IPS DF 6.9 (cell line): ENCODE results near the gene LARP6.

Source experiments
- DNase-seq: peaks from one replicate; pipeline ENCODE4 v3.0.0-alpha.2; 2013; ENCODE audit warnings: low read depth, low spot score
- H3K27ac ChIP-seq: one replicate; pipeline ENCODE4 v1.5.1; 2013; ENCODE audit warnings: low read length, control low read depth
- H3K27me3 ChIP-seq: 2 replicates; pipeline ENCODE4 v1.6.1; 2013; ENCODE audit warnings: mild to moderate bottlenecking, low read length; ENCODE audit not compliant: control insufficient read depth, insufficient read depth
- H3K36me3 ChIP-seq: 2 replicates; pipeline ENCODE4 v1.6.1; 2013; ENCODE audit warnings: low read length; ENCODE audit not compliant: control insufficient read depth, insufficient read depth
- H3K4me1 ChIP-seq: 2 replicates; pipeline ENCODE4 v1.6.1; 2013; ENCODE audit warnings: low read length; ENCODE audit not compliant: control insufficient read depth, insufficient read depth
- H3K4me3 ChIP-seq: 2 replicates; pipeline ENCODE4 v1.5.1; 2013; ENCODE audit warnings: mild to moderate bottlenecking, low read length
- H3K9me3 ChIP-seq: 2 replicates; pipeline ENCODE4 v1.6.1; 2013; ENCODE audit warnings: low read length, inconsistent platforms; ENCODE audit not compliant: control insufficient read depth, insufficient read depth
- WGBS: extraction: QIAGEN DNeasy Blood & Tissue Kit; methylation state at CpG from one replicate; pipeline ENCODE4 v1.1.7; 2013; ENCODE audit warnings: mixed read lengths, missing lambda C conversion rate; ENCODE audit not compliant: insufficient read length, insufficient coverage; 5-methylcytosine and 5-hydroxymethylcytosine counted together

Gene LARP6

DNA sequence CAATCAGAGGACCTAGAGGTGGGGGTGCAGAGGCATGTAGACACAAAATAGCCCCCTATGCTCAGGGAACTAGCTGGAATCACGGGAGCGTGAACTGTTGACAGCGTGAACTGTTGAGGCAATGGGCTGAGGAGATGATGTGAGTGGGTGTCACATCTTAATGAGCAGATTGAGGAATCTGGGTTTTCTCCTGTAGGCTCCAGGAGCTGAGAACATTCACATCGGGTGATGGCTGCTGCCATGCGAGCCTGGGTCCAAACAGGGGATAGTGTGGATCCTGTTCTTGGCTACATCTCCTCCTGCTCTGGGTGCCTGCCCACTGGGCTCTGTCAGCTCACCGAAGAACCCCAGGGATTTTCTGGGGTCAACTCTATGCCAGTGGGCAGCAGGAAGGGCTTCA is 2.1 kb downstream of the LARP6 start:
- Histone ChIP-seq H3K4me1 (0 out of 2 replicates have a peak, but pooled peaks cover 1% of the 10 kb centered on the region), H3K27ac (no peak overlapping the region), H3K36me3 (no peaks in the 10 kb centered on the region), H3K27me3 (no peaks in the 10 kb centered on the region; the same call in 1 of the 2 replicates), H3K9me3 (no peaks in the 10 kb centered on the region), H3K4me3 (no peak overlapping the region)
- WGBS = no CpG with 5 or more reads among the region's 6 CpGs
- DNase-seq = no peak

DNA sequence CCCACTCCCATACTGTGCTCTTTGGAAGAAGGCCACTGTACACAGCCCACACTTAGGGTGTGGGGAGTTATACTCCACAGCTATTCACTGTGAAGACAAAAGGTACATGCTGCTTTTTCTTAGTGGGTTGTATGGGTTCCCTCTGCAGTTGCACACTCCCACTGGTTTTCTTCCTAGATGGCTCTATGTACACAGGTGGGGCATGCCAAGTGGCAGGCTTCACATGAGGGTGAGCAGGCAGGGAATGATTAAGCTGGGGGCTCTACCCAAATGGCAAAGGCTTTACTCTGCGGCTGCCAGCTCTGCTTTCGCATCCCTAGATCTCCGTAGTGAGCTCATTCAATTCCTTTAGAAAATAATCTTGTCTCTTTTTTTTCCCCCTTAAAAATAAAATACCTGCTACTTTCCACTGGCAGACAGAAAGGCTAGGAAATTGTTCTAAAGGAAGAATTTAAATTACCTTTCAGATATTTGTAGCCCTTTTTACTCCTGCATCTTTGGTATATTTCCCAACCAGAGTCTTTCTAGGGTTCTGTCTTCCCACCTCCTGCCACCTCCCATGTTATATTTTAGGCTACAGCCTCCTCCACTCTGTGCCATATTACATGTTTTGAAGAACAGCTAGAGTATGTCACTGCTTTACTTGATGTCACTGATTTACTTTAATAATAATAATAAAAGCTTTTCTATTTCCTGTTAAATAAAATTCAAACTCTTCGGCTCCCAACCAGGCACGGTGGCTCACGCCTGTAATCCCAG is 8.2 kb downstream of the LARP6 start:
- DNase-seq = no peak
- WGBS = no CpG with 5 or more reads among the region's 6 CpGs

DNA sequence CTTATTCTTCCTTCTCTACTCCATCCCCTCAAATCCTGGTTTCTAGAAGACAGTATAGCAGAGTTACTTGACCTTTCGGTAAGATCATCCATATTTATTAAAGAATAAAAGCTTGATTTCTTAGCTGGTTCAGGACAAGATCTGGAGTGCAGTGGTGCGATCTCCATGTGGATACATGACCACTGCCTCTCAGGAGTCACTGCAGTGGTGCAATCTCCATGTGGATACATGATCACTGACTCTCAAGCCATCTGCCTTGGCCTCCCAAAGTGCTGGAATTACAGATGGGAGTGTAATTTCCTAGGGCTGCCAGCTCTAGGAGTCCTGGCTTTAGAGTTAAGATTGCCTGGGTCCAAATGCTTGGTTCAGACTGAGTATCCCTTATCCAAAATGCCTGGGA is 16.5 kb downstream of the LARP6 start:
- no peak overlapping the region for H3K4me3 ChIP-seq
- no peak for DNase-seq
- peaks cover 8% of the 10 kb centered on the region; the same call in 1 of the 2 replicates for H3K36me3 ChIP-seq
- WGBS = no CpG with 5 or more reads among the region's 2 CpGs
- H3K9me3 ChIP-seq = no peaks in the 10 kb centered on the region
- no peaks in the 10 kb centered on the region for H3K4me1 ChIP-seq
- no peak overlapping the region for H3K27ac ChIP-seq
- no peaks in the 10 kb centered on the region for H3K27me3 ChIP-seq

More for the DNA sequence above, 8.2 kb downstream of the LARP6 start:
- Histone ChIP-seq H3K4me3 (no peak overlapping the region), H3K27ac (no peak overlapping the region), H3K27me3 (no peaks in the 10 kb centered on the region; the same call in 1 of the 2 replicates), H3K9me3 (no peaks in the 10 kb centered on the region), H3K4me1 (no peaks in the 10 kb centered on the region), H3K36me3 (no peaks in the 10 kb centered on the region)

DNA sequence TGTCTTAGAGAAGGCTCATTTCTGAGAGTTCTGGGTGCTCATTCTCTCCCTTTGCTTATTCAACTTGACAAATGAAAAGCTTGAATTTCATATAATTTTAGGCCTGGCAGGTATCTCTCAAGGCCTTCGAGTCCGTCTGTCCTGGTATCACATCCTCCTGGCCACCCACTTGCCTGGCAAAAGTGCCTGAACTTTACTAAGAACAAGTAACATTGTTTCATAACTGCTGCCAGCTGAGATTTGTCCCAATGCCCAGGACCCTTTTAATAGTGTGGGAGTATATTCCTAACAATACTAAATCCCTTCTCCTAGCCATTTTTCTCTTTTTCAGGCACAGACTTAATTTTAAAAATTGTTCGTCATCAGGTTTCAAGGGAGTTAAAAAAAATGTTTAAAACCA is 18.1 kb downstream of the LARP6 start:
- no peaks in the 10 kb centered on the region for H3K4me1 ChIP-seq
- no CpG with 5 or more reads among the region's 3 CpGs for WGBS
- DNase-seq = no peak
- peaks cover 8% of the 10 kb centered on the region; the same call in 1 of the 2 replicates for H3K36me3 ChIP-seq
- no peaks in the 10 kb centered on the region for H3K9me3 ChIP-seq
- H3K27me3 ChIP-seq = no peaks in the 10 kb centered on the region
- no peak overlapping the region for H3K27ac ChIP-seq
- no peak overlapping the region for H3K4me3 ChIP-seq

DNA sequence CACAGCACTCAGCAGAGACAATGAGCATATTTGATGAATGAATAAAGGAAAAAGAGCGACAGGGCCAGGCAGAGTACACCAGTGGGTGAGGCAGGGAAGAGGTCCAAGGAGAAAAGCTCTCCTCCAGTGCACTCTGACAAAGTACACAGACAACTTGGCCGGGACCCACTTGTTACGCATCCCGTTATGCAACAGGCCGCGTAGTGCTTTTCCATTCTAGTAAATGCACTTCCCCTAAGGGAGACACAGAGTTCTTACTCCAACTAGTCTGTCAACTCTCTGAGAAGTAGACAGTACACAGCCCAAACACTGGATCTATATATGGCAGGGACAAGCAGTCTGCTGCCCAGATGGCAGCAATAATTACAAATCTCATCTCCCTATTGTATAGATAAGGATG is 18.5 kb downstream of the LARP6 start:
- no peak for DNase-seq
- peaks cover 8% of the 10 kb centered on the region; the same call in 1 of the 2 replicates for H3K36me3 ChIP-seq
- no CpG with 5 or more reads among the region's 6 CpGs for WGBS
- no peaks in the 10 kb centered on the region for H3K4me1 ChIP-seq
- no peak overlapping the region for H3K27ac ChIP-seq
- no peak overlapping the region for H3K4me3 ChIP-seq
- H3K27me3 ChIP-seq = no peaks in the 10 kb centered on the region
- H3K9me3 ChIP-seq = no peaks in the 10 kb centered on the region

DNA sequence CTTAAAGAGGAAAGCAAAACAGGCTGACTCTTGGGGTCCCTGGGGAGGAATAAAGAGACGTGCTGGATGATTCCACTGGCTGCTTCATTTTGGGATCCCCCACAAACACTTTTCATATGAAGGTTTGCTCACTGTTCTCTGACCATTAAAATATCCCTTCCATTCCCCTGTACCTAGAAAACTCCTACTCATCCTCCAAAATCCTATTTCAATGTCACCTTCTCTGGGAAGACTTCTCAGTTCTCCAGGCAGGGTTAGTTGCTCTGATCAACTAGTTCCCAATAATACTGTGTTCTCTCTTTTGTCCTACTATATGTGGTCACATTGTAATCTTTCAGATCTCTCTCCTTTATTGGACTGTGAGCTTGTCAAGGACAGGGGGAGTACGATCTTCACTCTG is 19.0 kb downstream of the LARP6 start:
- H3K36me3 ChIP-seq = peaks cover 8% of the 10 kb centered on the region; the same call in 1 of the 2 replicates
- H3K9me3 ChIP-seq = no peaks in the 10 kb centered on the region
- H3K27me3 ChIP-seq = no peaks in the 10 kb centered on the region
- no CpG with 5 or more reads among the region's 2 CpGs for WGBS
- no peak overlapping the region for H3K4me3 ChIP-seq
- no peaks in the 10 kb centered on the region for H3K4me1 ChIP-seq
- no peak overlapping the region for H3K27ac ChIP-seq
- DNase-seq = no peak

DNA sequence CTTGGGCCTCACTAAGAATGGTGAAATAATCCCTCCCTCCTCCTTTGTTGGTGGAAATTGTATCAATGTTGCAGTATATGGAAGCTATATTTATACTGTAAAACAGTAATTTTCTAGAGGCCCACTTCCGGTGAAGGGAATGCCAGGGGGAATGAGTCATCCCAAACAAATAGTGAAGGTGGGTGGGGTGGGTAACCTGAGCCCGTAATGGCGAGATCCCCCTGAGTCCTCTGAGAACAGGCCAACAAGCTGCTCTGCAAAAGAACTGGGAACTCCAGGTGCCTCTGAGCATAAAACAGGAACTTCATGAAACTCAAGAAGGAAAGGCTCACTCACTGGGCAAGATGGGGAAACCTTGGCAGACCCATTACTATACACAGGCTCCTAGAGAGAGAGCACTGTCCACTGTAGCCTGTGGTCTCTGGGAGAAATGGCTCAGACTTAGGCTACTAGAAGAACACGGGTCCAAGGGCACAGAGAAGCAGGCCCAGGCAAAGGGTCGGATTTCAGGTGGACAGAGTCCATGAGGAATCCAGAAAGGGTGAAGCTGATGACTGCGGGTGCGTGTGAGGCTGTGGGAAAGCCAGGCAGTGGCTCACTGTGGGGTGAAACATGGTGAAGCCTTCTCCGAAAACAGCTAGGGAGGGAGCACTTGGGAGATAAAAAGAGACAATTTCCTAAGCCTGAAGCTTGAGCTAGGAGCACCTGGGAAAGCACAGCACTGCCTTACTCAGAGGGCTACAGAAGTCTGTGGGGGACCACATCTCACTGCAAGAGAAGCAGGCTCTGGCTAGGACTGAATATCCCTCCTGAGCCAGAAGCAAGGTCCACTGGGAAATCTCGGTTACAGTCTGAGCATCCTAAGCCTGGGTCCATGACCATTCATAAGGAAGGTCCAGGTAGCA is 19.8 kb downstream of the LARP6 start:
- H3K4me3 ChIP-seq = no peak overlapping the region
- H3K36me3 ChIP-seq = peaks cover 8% of the 10 kb centered on the region; the same call in 1 of the 2 replicates
- H3K9me3 ChIP-seq = no peaks in the 10 kb centered on the region
- no peaks in the 10 kb centered on the region for H3K4me1 ChIP-seq
- H3K27me3 ChIP-seq = no peaks in the 10 kb centered on the region
- no CpG with 5 or more reads among the region's 9 CpGs for WGBS
- DNase-seq = no peak
- no peak overlapping the region for H3K27ac ChIP-seq

DNA sequence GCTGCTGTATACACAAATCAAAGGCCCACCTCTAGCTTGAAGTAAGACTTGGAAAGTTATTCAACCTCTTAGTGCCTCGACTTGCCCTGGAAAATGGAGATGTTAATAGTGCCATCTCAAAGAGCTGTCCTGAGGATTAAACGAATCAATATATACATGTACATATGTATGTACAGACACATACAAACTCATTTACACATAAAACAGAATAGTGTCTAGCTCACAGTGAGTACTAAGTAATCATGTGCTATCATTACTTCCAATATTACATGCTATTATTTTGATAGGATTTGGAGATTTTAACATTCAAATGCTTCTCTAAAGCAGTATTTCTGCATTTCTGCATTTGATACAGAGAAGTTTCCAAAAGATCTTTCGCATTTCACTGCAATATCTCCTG is 20.5 kb downstream of the LARP6 start:
- Histone ChIP-seq H3K36me3 (peaks cover 8% of the 10 kb centered on the region; the same call in 1 of the 2 replicates), H3K27ac (no peak overlapping the region)
- no CpG with 5 or more reads among the region's 3 CpGs for WGBS

DNA sequence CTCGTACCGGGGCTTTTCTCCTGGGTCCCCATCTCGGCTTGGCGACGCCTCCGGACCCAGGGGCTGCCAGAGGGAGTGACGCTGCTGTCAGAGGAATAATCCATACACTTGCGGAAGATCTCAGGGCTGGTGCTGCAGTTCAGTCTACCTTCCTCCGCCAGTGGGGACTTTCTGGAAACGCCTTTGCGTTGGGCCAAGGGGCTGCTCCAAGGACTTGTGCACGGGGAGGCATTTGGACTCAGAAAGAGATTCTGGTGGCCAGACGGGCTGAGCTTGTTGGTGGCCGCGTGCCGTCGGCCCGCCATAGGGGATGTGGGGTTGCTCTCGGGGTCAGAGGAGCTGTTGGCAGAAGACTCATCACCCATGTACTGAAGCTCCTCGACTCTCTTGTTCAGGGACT is 21.8 kb downstream of the LARP6 start:
- no peak for DNase-seq
- no peaks in the 10 kb centered on the region for H3K27me3 ChIP-seq
- H3K27ac ChIP-seq = no peak overlapping the region
- no peaks in the 10 kb centered on the region for H3K9me3 ChIP-seq
- H3K4me1 ChIP-seq = no peaks in the 10 kb centered on the region
- H3K36me3 ChIP-seq = peaks cover 8% of the 10 kb centered on the region; the same call in 1 of the 2 replicates
- H3K4me3 ChIP-seq = no peak overlapping the region
- no CpG with 5 or more reads among the region's 20 CpGs for WGBS

More for the DNA sequence above, 20.5 kb downstream of the LARP6 start:
- H3K27me3 ChIP-seq = no peaks in the 10 kb centered on the region
- H3K9me3 ChIP-seq = no peaks in the 10 kb centered on the region
- no peaks in the 10 kb centered on the region for H3K4me1 ChIP-seq
- no peak for DNase-seq
- no peak overlapping the region for H3K4me3 ChIP-seq

DNA sequence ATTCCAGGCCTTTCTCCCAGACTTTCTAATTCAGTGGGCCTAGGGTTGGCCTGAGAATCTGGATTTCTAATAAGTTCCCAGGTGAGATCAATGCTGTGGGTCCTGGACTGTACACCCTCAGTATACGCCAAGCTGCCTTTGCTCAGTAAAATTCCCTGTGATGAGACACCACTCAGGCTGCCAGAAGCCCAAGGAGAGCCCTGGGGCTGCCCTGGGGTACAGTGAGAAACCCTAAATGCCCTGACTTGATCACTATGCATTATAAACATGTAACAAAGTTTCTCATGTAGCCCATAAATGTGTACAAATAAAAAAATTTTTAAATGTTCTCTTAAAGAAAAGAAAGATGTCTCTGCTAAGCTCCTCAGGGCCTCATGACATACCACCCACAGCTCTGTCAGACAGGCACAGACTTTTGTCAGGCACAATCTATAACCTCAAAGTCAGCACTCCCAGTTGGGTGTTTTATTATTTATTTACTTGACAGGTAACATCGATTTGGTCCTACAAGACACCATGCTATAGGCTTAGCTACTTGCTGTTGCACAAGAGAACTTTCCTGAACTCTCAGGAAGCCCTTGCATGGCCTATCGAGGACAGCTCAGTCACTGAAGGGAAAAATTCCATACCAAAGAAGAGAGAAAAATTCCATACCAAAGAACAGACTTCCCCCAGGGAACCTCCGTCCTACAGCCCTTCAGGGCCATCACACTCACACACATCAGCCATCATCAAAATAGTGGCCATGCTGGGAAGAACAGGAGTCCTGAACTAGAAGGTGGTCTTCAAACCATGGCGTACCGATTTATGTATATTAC is 22.7 kb downstream of the LARP6 start:
- no peak for DNase-seq
- Histone ChIP-seq H3K27ac (no peak overlapping the region), H3K27me3 (no peaks in the 10 kb centered on the region), H3K9me3 (no peaks in the 10 kb centered on the region), H3K36me3 (peaks cover 8% of the 10 kb centered on the region; the same call in 1 of the 2 replicates), H3K4me3 (no peak overlapping the region), H3K4me1 (no peaks in the 10 kb centered on the region)
- WGBS = no CpG with 5 or more reads among the region's 6 CpGs
